ENCODE data around the gene ADM2. TPM values are rescaled to one million over a fixed set of nuclear protein-coding genes. Genes with fewer than 3 reads are reported as not detected.
"Not testable (repeated sequence)": the region's sequence is repeated elsewhere in the genome, so short reads cannot be mapped to it uniquely, and the experiment has no call there.

The ADM2 gene
- total and polyA plus RNA-seq, 4 donors: 0.06 to 0.15 (median 0.11) TPM

- WGBS (ENCODE audit: insufficient coverage): 57% methylated on average over 8 of the region's 21 CpGs
Observed at GRCh38 chr22:50533856-50534711, 52.7 kb downstream of the ADM2 start.

GRCh38 chr22:50535113-50535512, 53.8 kb downstream of the ADM2 start:
- Histone ChIP-seq H3K4me3 (ENCODE audit: low read depth, low read length) (no peak overlapping the region), H3K27me3 (ENCODE audit: control insufficient read depth, insufficient read depth, low read length) (peaks cover 53% of the 10 kb centered on the region), H3K27ac (ENCODE audit: low read depth, low read length) (no peak overlapping the region), H3K9me3 (ENCODE audit: control insufficient read depth, insufficient read depth, low read length) (no peaks in the 10 kb centered on the region), H3K4me1 (ENCODE audit: control insufficient read depth, insufficient read depth, low read length) (peaks cover 25% of the 10 kb centered on the region), H3K36me3 (ENCODE audit: control insufficient read depth, insufficient read depth, low read length) (no peaks in the 10 kb centered on the region)
- no CpG with 5 or more reads among the region's 8 CpGs for WGBS (ENCODE audit: insufficient coverage)
- no peak for DNase-seq (ENCODE audit: low read depth in 4 of 6, low spot score in 6 of 6)

More at GRCh38 chr22:50533856-50534711, 52.7 kb downstream of the ADM2 start:
- Histone ChIP-seq H3K4me1 (ENCODE audit: control insufficient read depth, insufficient read depth, low read length) (peaks cover 32% of the 10 kb centered on the region), H3K27me3 (ENCODE audit: control insufficient read depth, insufficient read depth, low read length) (peaks cover 61% of the 10 kb centered on the region)
- H3K27ac ChIP-seq (ENCODE audit: low read depth, low read length); DNase-seq (ENCODE audit: low read depth in 4 of 6, low spot score in 6 of 6); H3K4me3 ChIP-seq (ENCODE audit: low read depth, low read length); H3K9me3 ChIP-seq (ENCODE audit: control insufficient read depth, insufficient read depth, low read length); H3K36me3 ChIP-seq (ENCODE audit: control insufficient read depth, insufficient read depth, low read length): not testable (repeated sequence)

Other genes starting within 250 kb of the ADM2 start
- gene TUBGCP6, start 236.5 kb upstream of the ADM2 start, total RNA-seq: 10 to 100 TPM; 23.0 to 44.2 TPM
- 10 to 100 TPM; 57.8 to 68.3 TPM for gene TUBGCP6, start 236.5 kb upstream of the ADM2 start, polyA plus RNA-seq (ENCODE audit: insufficient read length in 2 of 2)
- gene HDAC10, start 230.3 kb upstream of the ADM2 start, total RNA-seq: 10 to 100 TPM; 16.2 to 18.5 TPM
- 10 to 100 TPM; 55.9 to 74.3 TPM for gene HDAC10, start 230.3 kb upstream of the ADM2 start, polyA plus RNA-seq (ENCODE audit: insufficient read length in 2 of 2)
- 10 to 100 TPM; 13.2 to 20.8 TPM for gene MAPK12, start 219.9 kb upstream of the ADM2 start, total RNA-seq
- gene MAPK12, start 219.9 kb upstream of the ADM2 start, polyA plus RNA-seq (ENCODE audit: insufficient read length in 2 of 2): 10 to 100 TPM; 29.9 to 57.6 TPM
- 10 to 100 TPM in 1 of 2 donors, 1 to 10 TPM in 1; 5.7 to 14.1 TPM for gene MAPK11, start 211.2 kb upstream of the ADM2 start, total RNA-seq
- 10 to 100 TPM; 36.4 to 40.2 TPM for gene MAPK11, start 211.2 kb upstream of the ADM2 start, polyA plus RNA-seq (ENCODE audit: insufficient read length in 2 of 2)
- gene PLXNB2, start 173.9 kb upstream of the ADM2 start, total RNA-seq: 10 to 100 TPM; 41.1 to 65.5 TPM
- 10 to 100 TPM; 96.6 to 97.3 TPM for gene PLXNB2, start 173.9 kb upstream of the ADM2 start, polyA plus RNA-seq (ENCODE audit: insufficient read length in 2 of 2)
- 10 to 100 TPM in 1 of 2 donors, 1 to 10 TPM in 1; 9.1 to 12.7 TPM for gene DENND6B, start 154.5 kb upstream of the ADM2 start, total RNA-seq
- 10 to 100 TPM; 41.3 to 45.7 TPM for gene DENND6B, start 154.5 kb upstream of the ADM2 start, polyA plus RNA-seq (ENCODE audit: insufficient read length in 2 of 2)
- 10 to 100 TPM; 42.9 to 63.4 TPM for gene PPP6R2, start 138.2 kb upstream of the ADM2 start, total RNA-seq
- 10 to 100 TPM; 71.5 to 84.9 TPM for gene PPP6R2, start 138.2 kb upstream of the ADM2 start, polyA plus RNA-seq (ENCODE audit: insufficient read length in 2 of 2)
- 10 to 100 TPM; 51.0 to 64.3 TPM for gene SBF1, start 6.5 kb upstream of the ADM2 start, total RNA-seq
- 100 to 1,000 TPM; 116 to 118 TPM for gene SBF1, start 6.5 kb upstream of the ADM2 start, polyA plus RNA-seq (ENCODE audit: insufficient read length in 2 of 2)
- gene MIOX, start 5.3 kb downstream of the ADM2 start, total RNA-seq: not detected
- gene MIOX, start 5.3 kb downstream of the ADM2 start, polyA plus RNA-seq (ENCODE audit: insufficient read length in 2 of 2): under 1 TPM in 1 of 2 donors, not detected in 1; 0.18 TPM
- 10 to 100 TPM; 16.0 to 42.8 TPM for gene LMF2, start 26.2 kb downstream of the ADM2 start, total RNA-seq
- 10 to 100 TPM; 58.0 to 69.6 TPM for gene LMF2, start 26.2 kb downstream of the ADM2 start, polyA plus RNA-seq (ENCODE audit: insufficient read length in 2 of 2)
- gene NCAPH2, start 26.7 kb downstream of the ADM2 start, total RNA-seq: 10 to 100 TPM; 32.8 to 58.6 TPM
- gene NCAPH2, start 26.7 kb downstream of the ADM2 start, polyA plus RNA-seq (ENCODE audit: insufficient read length in 2 of 2): 10 to 100 TPM; 77.1 to 86.9 TPM
- gene SCO2, start 44.1 kb downstream of the ADM2 start, total RNA-seq: 1 to 10 TPM in 1 of 2 donors, under 1 TPM in 1; 0.40 to 1.9 TPM
- 1 to 10 TPM; 6.0 to 7.3 TPM for gene SCO2, start 44.1 kb downstream of the ADM2 start, polyA plus RNA-seq (ENCODE audit: insufficient read length in 2 of 2)
- gene TYMP, start 48.5 kb downstream of the ADM2 start, total RNA-seq: 10 to 100 TPM in 1 of 2 donors, 1 to 10 TPM in 1; 6.3 to 12.8 TPM
- gene TYMP, start 48.5 kb downstream of the ADM2 start, polyA plus RNA-seq (ENCODE audit: insufficient read length in 2 of 2): 10 to 100 TPM; 16.4 to 22.1 TPM
- under 1 TPM in 1 of 2 donors, not detected in 1; 0.06 TPM for gene KLHDC7B, start 64.4 kb downstream of the ADM2 start, total RNA-seq
- under 1 TPM in 1 of 2 donors, not detected in 1; 0.22 TPM for gene KLHDC7B, start 64.4 kb downstream of the ADM2 start, polyA plus RNA-seq (ENCODE audit: insufficient read length in 2 of 2)
- under 1 TPM in 1 of 2 donors, not detected in 1; 0.66 TPM for gene SYCE3, start 81.4 kb downstream of the ADM2 start, total RNA-seq
- not detected for gene SYCE3, start 81.4 kb downstream of the ADM2 start, polyA plus RNA-seq (ENCODE audit: insufficient read length in 2 of 2)
- gene CPT1B, start 96.9 kb downstream of the ADM2 start, total RNA-seq: 10 to 100 TPM in 1 of 2 donors, 1 to 10 TPM in 1; 8.2 to 11.1 TPM
- 10 to 100 TPM; 24.5 to 30.1 TPM for gene CPT1B, start 96.9 kb downstream of the ADM2 start, polyA plus RNA-seq (ENCODE audit: insufficient read length in 2 of 2)
- 10 to 100 TPM; 28.8 to 88.3 TPM for gene CHKB, start 101.3 kb downstream of the ADM2 start, total RNA-seq
- 10 to 100 TPM; 81.4 to 89.6 TPM for gene CHKB, start 101.3 kb downstream of the ADM2 start, polyA plus RNA-seq (ENCODE audit: insufficient read length in 2 of 2)
- gene MAPK8IP2, start 119.2 kb downstream of the ADM2 start, total RNA-seq: 10 to 100 TPM; 19.8 to 42.3 TPM
- gene MAPK8IP2, start 119.2 kb downstream of the ADM2 start, polyA plus RNA-seq (ENCODE audit: insufficient read length in 2 of 2): 100 to 1,000 TPM; 104 to 109 TPM
- 10 to 100 TPM in 1 of 2 donors, 1 to 10 TPM in 1; 9.8 to 25.0 TPM for gene ARSA, start 146.6 kb downstream of the ADM2 start, total RNA-seq
- gene ARSA, start 146.6 kb downstream of the ADM2 start, polyA plus RNA-seq (ENCODE audit: insufficient read length in 2 of 2): 10 to 100 TPM; 39.8 to 47.1 TPM
- gene SHANK3, start 191.3 kb downstream of the ADM2 start, total RNA-seq: 1 to 10 TPM; 7.5 to 8.3 TPM
- gene SHANK3, start 191.3 kb downstream of the ADM2 start, polyA plus RNA-seq (ENCODE audit: insufficient read length in 2 of 2): 10 to 100 TPM; 32.2 to 38.5 TPM

Measured in spinal cord (tissue), 10 donors.